Inferior parietal cortex (tissue), 1 donor: Measurements from ENCODE around the gene PLGRKT.
"Not testable (repeated sequence)": the region's sequence is repeated elsewhere in the genome, so short reads cannot be mapped to it uniquely, and the experiment has no call there.

Source experiments
- DNase-seq: peaks from one replicate; pipeline ENCODE4 v3.0.0-alpha.2; 2016; ENCODE audit errors: extremely low spot score

The PLGRKT gene

GRCh38 chr9:5430912-5431311, 6.8 kb downstream of the PLGRKT start:
- no peak for DNase-seq

- peak; percentile 45 for DNase-seq
Observed at GRCh38 chr9:5429873-5430564, 7.7 kb downstream of the PLGRKT start.

- no peak for DNase-seq
Observed at GRCh38 chr9:5428794-5429528, 8.8 kb downstream of the PLGRKT start.

GRCh38 chr9:5428172-5428571, 9.6 kb downstream of the PLGRKT start:
- DNase-seq: no peak

GRCh38 chr9:5427005-5427404, 10.7 kb downstream of the PLGRKT start:
- DNase-seq: no peak

- no peak for DNase-seq
Observed at GRCh38 chr9:5425006-5425628, 12.6 kb downstream of the PLGRKT start.

- DNase-seq: no peak
Observed at GRCh38 chr9:5422276-5422675, 15.4 kb downstream of the PLGRKT start.

GRCh38 chr9:5421163-5421562, 16.6 kb downstream of the PLGRKT start:
- DNase-seq: no peak

- no peak for DNase-seq
Observed at GRCh38 chr9:5419987-5420386, 17.7 kb downstream of the PLGRKT start.

GRCh38 chr9:5418481-5418880, 19.2 kb downstream of the PLGRKT start:
- DNase-seq: no peak

- no peak for DNase-seq
Observed at GRCh38 chr9:5416953-5417352, 20.8 kb downstream of the PLGRKT start.

GRCh38 chr9:5408596-5408995, 29.1 kb downstream of the PLGRKT start:
- DNase-seq: no peak

- DNase-seq: no peak
Observed at GRCh38 chr9:5402217-5402616, 35.5 kb downstream of the PLGRKT start.

- DNase-seq: not testable (repeated sequence)
Observed at GRCh38 chr9:5397547-5397946, 40.2 kb downstream of the PLGRKT start.

GRCh38 chr9:5395428-5395827, 42.3 kb downstream of the PLGRKT start:
- DNase-seq: no peak

GRCh38 chr9:5393976-5394375, 43.7 kb downstream of the PLGRKT start:
- DNase-seq: not testable (repeated sequence)

GRCh38 chr9:5393497-5393896, 44.2 kb downstream of the PLGRKT start:
- DNase-seq: no peak

GRCh38 chr9:5392285-5392684, 45.4 kb downstream of the PLGRKT start:
- no peak for DNase-seq

- no peak for DNase-seq
Observed at GRCh38 chr9:5389109-5389732, 48.5 kb downstream of the PLGRKT start.

- DNase-seq: no peak
Observed at GRCh38 chr9:5388026-5388819, 49.5 kb downstream of the PLGRKT start.

GRCh38 chr9:5384436-5384835, 53.3 kb downstream of the PLGRKT start:
- no peak for DNase-seq

GRCh38 chr9:5382479-5382878, 55.2 kb downstream of the PLGRKT start:
- DNase-seq: no peak
